GM18867 (cell line): ENCODE measurements around the gene TERB1.

Experiments used
- ATAC-seq: cut with Tn5 transposase; IDR thresholded peaks from one replicate; pipeline ENCODE4 v1.9.1; 2021; ENCODE audit warnings: mild to moderate bottlenecking, moderate library complexity; ENCODE audit not compliant: unreplicated experiment

TERB1 gene

DNA sequence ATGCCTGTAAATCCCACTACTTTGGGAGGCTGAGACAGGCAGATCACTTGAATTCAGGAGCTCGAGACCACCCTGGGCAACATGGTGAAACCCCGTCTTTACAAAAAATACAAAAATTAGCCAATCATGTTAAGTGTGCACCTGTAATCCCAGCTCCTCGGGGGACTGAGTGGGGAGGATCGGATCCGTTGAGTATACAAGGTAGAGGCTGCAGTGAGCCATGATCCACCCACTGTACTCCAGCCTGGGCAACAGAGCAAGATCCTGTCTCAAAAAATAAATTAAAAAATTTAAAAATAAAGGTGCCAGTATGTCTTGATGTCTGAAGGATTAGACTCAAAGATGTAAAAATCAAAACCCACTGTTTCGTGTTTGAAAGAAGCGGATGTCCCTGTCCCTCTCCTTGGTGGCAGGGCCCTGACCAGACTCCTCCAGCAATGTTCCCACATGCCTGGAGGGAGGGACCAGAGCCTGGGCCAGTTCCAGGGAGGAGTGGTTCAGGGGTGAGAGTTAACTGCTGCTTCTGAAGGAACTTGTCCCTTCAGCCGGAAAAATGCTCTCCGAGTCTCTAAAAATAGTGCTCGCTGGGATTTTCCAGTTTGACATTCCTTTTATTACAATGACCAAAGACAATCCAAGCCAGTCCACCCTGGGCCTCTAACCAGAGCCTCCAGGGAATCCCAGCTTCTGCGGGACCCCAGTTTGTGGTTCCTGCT is 95.4 kb downstream of the TERB1 start:
- no peak for ATAC-seq
